Measurements from ENCODE around the gene MOB1B. TPM values are rescaled to one million over a fixed set of nuclear protein-coding genes. Genes with fewer than 3 reads are reported as not detected.

The MOB1B gene
- total RNA-seq, 1 experiment from 2014 or later: 33.2 TPM

GRCh38 chr4:71006203-71006907 lies 104.2 kb downstream of the MOB1B start:
- TF ChIP-seq EZH2phosphoT487 (IDR thresholded peaks at IDR 0.05; ENCODE audit: borderline replicate concordance): no peak
- TF ChIP-seq, protein P1, sequence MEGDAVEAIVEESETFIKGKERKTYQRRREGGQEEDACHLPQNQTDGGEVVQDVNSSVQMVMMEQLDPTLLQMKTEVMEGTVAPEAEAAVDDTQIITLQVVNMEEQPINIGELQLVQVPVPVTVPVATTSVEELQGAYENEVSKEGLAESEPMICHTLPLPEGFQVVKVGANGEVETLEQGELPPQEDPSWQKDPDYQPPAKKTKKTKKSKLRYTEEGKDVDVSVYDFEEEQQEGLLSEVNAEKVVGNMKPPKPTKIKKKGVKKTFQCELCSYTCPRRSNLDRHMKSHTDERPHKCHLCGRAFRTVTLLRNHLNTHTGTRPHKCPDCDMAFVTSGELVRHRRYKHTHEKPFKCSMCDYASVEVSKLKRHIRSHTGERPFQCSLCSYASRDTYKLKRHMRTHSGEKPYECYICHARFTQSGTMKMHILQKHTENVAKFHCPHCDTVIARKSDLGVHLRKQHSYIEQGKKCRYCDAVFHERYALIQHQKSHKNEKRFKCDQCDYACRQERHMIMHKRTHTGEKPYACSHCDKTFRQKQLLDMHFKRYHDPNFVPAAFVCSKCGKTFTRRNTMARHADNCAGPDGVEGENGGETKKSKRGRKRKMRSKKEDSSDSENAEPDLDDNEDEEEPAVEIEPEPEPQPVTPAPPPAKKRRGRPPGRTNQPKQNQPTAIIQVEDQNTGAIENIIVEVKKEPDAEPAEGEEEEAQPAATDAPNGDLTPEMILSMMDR (IDR thresholded peaks at IDR 0.05 in 2 of 3, conservative IDR thresholded peaks at IDR 0.05 in 1 of 3; ENCODE audit: borderline replicate concordance in 1 of 3, insufficient read depth in 1 of 3, low read depth in 2 of 3, low read length in 2 of 3): no peak
- TF ChIP-seq, protein P2, sequence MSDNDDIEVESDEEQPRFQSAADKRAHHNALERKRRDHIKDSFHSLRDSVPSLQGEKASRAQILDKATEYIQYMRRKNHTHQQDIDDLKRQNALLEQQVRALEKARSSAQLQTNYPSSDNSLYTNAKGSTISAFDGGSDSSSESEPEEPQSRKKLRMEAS (IDR thresholded peaks at IDR 0.05): no peak
- no peak for TF ChIP-seq ZNF274 (IDR thresholded peaks at IDR 0.05; ENCODE audit: low read depth, low read length)
- TF ChIP-seq CBX3 (IDR thresholded peaks at IDR 0.05; ENCODE audit: low read depth): no peak
- TF ChIP-seq EGR1 (IDR thresholded peaks at IDR 0.05; ENCODE audit: low read depth): no peak
- no peak for TF ChIP-seq YY1 (IDR thresholded peaks at IDR 0.05; ENCODE audit: extremely low read depth, insufficient replicate concordance, low read depth, low read length)
- Histone ChIP-seq H3K9me3 (ENCODE audit: control insufficient read depth in 1 of 2, insufficient read depth in 1 of 2, low read depth in 1 of 2, low read length in 2 of 2) (no peaks in the 10 kb centered on the region), H2AFZ (ENCODE audit: low read depth, low read length, poor library complexity, severe bottlenecking) (no peak overlapping the region), H3K9me2 (ENCODE audit: insufficient read depth) (no peaks in the 10 kb centered on the region), H4K20me1 (ENCODE audit: insufficient read depth) (0 out of 2 replicates have a peak, but pooled peaks cover 3% of the 10 kb centered on the region), H3K36me3 (ENCODE audit: control insufficient read depth in 1 of 2, insufficient read depth in 2 of 2, low read length in 2 of 2) (no peaks in the 10 kb centered on the region), H3K27me3 (ENCODE audit: insufficient read depth, low read length) (no peaks in the 10 kb centered on the region), H3K9ac (ENCODE audit: low read length) (no peak overlapping the region), H3K4me2 (ENCODE audit: low read length) (no peak overlapping the region), H3K27ac (ENCODE audit: low read depth, low read length) (no peak overlapping the region), H3K79me2 (ENCODE audit: insufficient read depth, low read length) (peaks cover 63% of the 10 kb centered on the region), H3K4me1 (ENCODE audit: control insufficient read depth in 1 of 2, insufficient read depth in 2 of 2, low read length in 2 of 2) (peaks cover 0 to 6% of the 10 kb centered on the region in 2 experiments; a peak in 2 of 4 replicates), H3K4me3 (replicated peaks in 1 of 2; ENCODE audit: low read depth in 1 of 2, low read length in 2 of 2) (no peak overlapping the region)
- POLR2A ChIA-PET: interaction anchor here (1.3 kb wide), 1 partner anchor 13 kb away, joined by 3 read pairs; the partner anchor contains the start of gene DCK
- DNase-seq (ENCODE audit: low read depth, low spot score) (no peak), ATAC-seq (no peak)
- RAD21 ChIA-PET (ENCODE audit: low non-redundant PET in 1 of 2, low total read pairs in 2 of 2, uncharacterized antibody in 2 of 2, unreplicated experiment in 2 of 2): no interaction called here
- BruUV-seq (replicated peaks): no TSS peak
- CTCF ChIA-PET: no interaction called here
- intact Hi-C loops (cut with micrococcal nuclease): no loop called here

Measured in HCT116 (cell line).